GM23338 (cell line): ENCODE data around the gene MOSMO. TPM values are rescaled to one million over a fixed set of nuclear protein-coding genes. Genes with fewer than 3 reads are reported as not detected.

Source experiments
- ATAC-seq: fragments of 200-7000 bp; cut with Tn5 transposase; 3 replicates; pipeline ENCODE4 v1.9.1; 2020
- DNase-seq: peaks from one replicate; pipeline ENCODE4 v3.0.0-alpha.2; 2015; ENCODE audit warnings: low spot score
- H2AFZ ChIP-seq: fragments of 200-600 bp; sonication (generic); 2 replicates; pipeline ENCODE4 v1.8.0; 2016; ENCODE audit warnings: antibody characterized with exemption, mild to moderate bottlenecking, moderate library complexity
- H3F3A ChIP-seq: fragments of 200-600 bp; sonication (generic); replicated peaks from 2 replicates; pipeline ENCODE4 v1.8.0; 2017; ENCODE audit warnings: antibody characterized with exemption, mixed run types, low read depth
- H3K27ac ChIP-seq: fragments of 200-600 bp; sonication (generic); 2 replicates; pipeline ENCODE4 v1.6.1; 2016; ENCODE audit warnings: low read depth
- H3K27me3 ChIP-seq: fragments of 200-600 bp; sonication (generic); 2 replicates; pipeline ENCODE4 v1.8.0; 2016; ENCODE audit warnings: mild to moderate bottlenecking, mixed run types, moderate library complexity; ENCODE audit not compliant: insufficient read depth
- H3K36me3 ChIP-seq: fragments of 200-600 bp; sonication (generic); 2 replicates; pipeline ENCODE4 v1.8.0; 2016; ENCODE audit warnings: mild to moderate bottlenecking; ENCODE audit not compliant: insufficient read depth
- H3K4me1 ChIP-seq: fragments of 200-600 bp; sonication (generic); 2 replicates; pipeline ENCODE4 v1.8.0; 2016; ENCODE audit warnings: mild to moderate bottlenecking, moderate library complexity; ENCODE audit not compliant: insufficient read depth
- H3K4me2 ChIP-seq: fragments of 200-600 bp; sonication (generic); 2 replicates; pipeline ENCODE4 v1.7.1; 2017; ENCODE audit warnings: mixed run types
- H3K4me3 ChIP-seq: fragments of 200-600 bp; sonication (generic); 2 replicates; pipeline ENCODE4 v1.6.1; 2016; ENCODE audit warnings: mixed run types
- H3K79me2 ChIP-seq: fragments of 200-600 bp; sonication (generic); replicated peaks from 2 replicates; pipeline ENCODE4 v1.8.0; 2017; ENCODE audit warnings: mild to moderate bottlenecking; ENCODE audit not compliant: insufficient read depth
- H3K9me2 ChIP-seq: fragments of 200-600 bp; sonication (generic); 2 replicates; pipeline ENCODE4 v1.8.0; 2017; ENCODE audit not compliant: insufficient read depth
- H4K20me1 ChIP-seq: fragments of 200-600 bp; sonication (generic); replicated peaks from 2 replicates; pipeline ENCODE4 v1.8.0; 2017; ENCODE audit warnings: mild to moderate bottlenecking; ENCODE audit not compliant: insufficient read depth
- H3K27ac Mint-ChIP-seq: 2 replicates; pipeline ENCODE4 v1.8.0; 2020; ENCODE audit warnings: inconsistent platforms, mild to moderate bottlenecking, moderate library complexity, mixed read lengths
- H3K27me3 Mint-ChIP-seq: 3 replicates; pipeline ENCODE4 v1.8.0; 2022; ENCODE audit warnings: low read depth, mild to moderate bottlenecking, moderate library complexity, mixed read lengths, inconsistent platforms; ENCODE audit not compliant: insufficient read depth, poor library complexity
- H3K36me3 Mint-ChIP-seq: 3 replicates; pipeline ENCODE4 v1.8.0; 2021; ENCODE audit warnings: low read depth, mild to moderate bottlenecking, inconsistent platforms, moderate library complexity, mixed read lengths
- H3K4me1 Mint-ChIP-seq: 3 replicates; pipeline ENCODE4 v1.8.0; 2020; ENCODE audit warnings: mild to moderate bottlenecking, inconsistent platforms, mixed read lengths
- H3K4me3 Mint-ChIP-seq: 3 replicates; pipeline ENCODE4 v1.8.0; 2021; ENCODE audit warnings: moderate library complexity, mild to moderate bottlenecking, inconsistent platforms, mixed read lengths
- H3K9me3 Mint-ChIP-seq: 3 replicates; pipeline ENCODE4 v1.8.0; 2020; ENCODE audit warnings: moderate library complexity, mild to moderate bottlenecking, inconsistent platforms, mixed read lengths
- CREB1 ChIP-seq: fragments of 250-450 bp; sonication (Bioruptor Pico); IDR thresholded peaks from 2 replicates; pipeline ENCODE4 v1.5.0; 2020; ENCODE audit warnings: low read depth, mild to moderate bottlenecking, moderate library complexity
- CTCF ChIP-seq, 2 experiments: fragments of 200-600 bp in 1 of 2; sonication (generic) in 1 of 2; conservative IDR thresholded peaks; 2 replicates each; pipeline versions ENCODE4 v1.5.1 to v1.6.1; 2016 to 2017; ENCODE audit warnings: antibody characterized with exemption in 2 of 2, low read depth in 2 of 2, mild to moderate bottlenecking in 2 of 2, moderate library complexity in 1 of 2
- EZH2 ChIP-seq: fragments of 200-600 bp; sonication (generic); IDR thresholded peaks from one replicate; pipeline ENCODE4 v1.8.0; 2017; ENCODE audit warnings: antibody characterized with exemption, mild to moderate bottlenecking, low read depth; ENCODE audit not compliant: unreplicated experiment
- JUNB ChIP-seq: IDR thresholded peaks from one replicate; pipeline ENCODE4 v1.6.1; 2016; ENCODE audit warnings: antibody characterized with exemption; ENCODE audit not compliant: unreplicated experiment
- REST ChIP-seq: IDR thresholded peaks from one replicate; pipeline ENCODE4 v1.6.1; 2018; ENCODE audit warnings: antibody characterized with exemption; ENCODE audit not compliant: unreplicated experiment
- STAT1 ChIP-seq: IDR thresholded peaks from one replicate; pipeline ENCODE4 v1.6.1; 2016; ENCODE audit warnings: antibody characterized with exemption; ENCODE audit not compliant: unreplicated experiment
- ZNF331 ChIP-seq: fragments of 250-450 bp; sonication (Bioruptor Pico); IDR thresholded peaks from 2 replicates; pipeline ENCODE4 v1.5.0; 2020; ENCODE audit warnings: low read depth, mild to moderate bottlenecking, moderate library complexity
- polyA plus RNA-seq: library from polyadenylated mRNA; unstranded; fragments of >200 nt; fragmentation: Nextera tagmentation; extraction: Ambion mirVana; gene quantifications from 2 replicates; pipeline ENCODE4 v1.2.1, GENCODE V29; 2016
- total RNA-seq: library from RNA; depleted of rRNA; stranded (reverse); fragments of >200 nt; shearing (Covaris generic); gene quantifications from 2 replicates; pipeline ENCODE4 v1.2.3, GENCODE V29; 2014

MOSMO gene
- total and polyA plus RNA-seq, 2 experiments from 2014 or later: 8.7 to 19.2 TPM

GRCh38 chr16:21982108-21982507 lies 25.8 kb upstream of the MOSMO start:
- H3K36me3 ChIP-seq: peaks cover 59% of the 10 kb centered on the region
- no peak overlapping the region for H3K27ac Mint-ChIP-seq

More at GRCh38 chr16:21982108-21982507, 25.8 kb upstream of the MOSMO start:
- Mint-ChIP-seq H3K4me3 (no peak overlapping the region), H3K27me3 (no peaks in the 10 kb centered on the region), H3K4me1 (peaks cover 4% of the 10 kb centered on the region; the same call in 2 of the 3 replicates), H3K9me3 (no peaks in the 10 kb centered on the region), H3K36me3 (peaks cover 61% of the 10 kb centered on the region)
- no peaks in the 10 kb centered on the region for H3K27me3 ChIP-seq
- H3K79me2 ChIP-seq: no peaks in the 10 kb centered on the region
- TF ChIP-seq CREB1 (CRISPR knock-in tag) (no peak), ZNF331 (no peak), REST (no peak), EZH2 (no peak), CTCF (conservative IDR thresholded peaks at IDR 0.05; ENCODE audit: low read depth in 2 of 2) (peak in 1 of 2 experiments; percentile 26; a peak in 2 of 4 replicates), STAT1 (no peak), JUNB (no peak)
- peaks cover 4% of the 10 kb centered on the region; the same call in 1 of the 2 replicates for H3K4me1 ChIP-seq
- no peak for ATAC-seq
- 0 out of 2 replicates have a peak, but pooled peaks cover 8% of the 10 kb centered on the region for H4K20me1 ChIP-seq
- no peak overlapping the region for H3K4me3 ChIP-seq
- no peaks in the 10 kb centered on the region for H3K9me2 ChIP-seq
- H2AFZ ChIP-seq: no peak overlapping the region
- no peak overlapping the region for H3K27ac ChIP-seq
- H3F3A ChIP-seq: no peaks in the 10 kb centered on the region
- DNase-seq: no peak
- H3K4me2 ChIP-seq: no peak overlapping the region
